H7 (cell line): Measurements from ENCODE around the gene MGLL. TPM values are rescaled to one million over a fixed set of nuclear protein-coding genes. Genes with fewer than 3 reads are reported as not detected.
A peak's percentile ranks its signal among the peaks of the same experiment; 100 is the strongest.

Source experiments
- DNase-seq: peaks from one replicate; pipeline ENCODE4 v3.0.0; 2012
- H3K27me3 ChIP-seq: 2 replicates; pipeline ENCODE4 v1.6.0; 2011; ENCODE audit warnings: mild to moderate bottlenecking, low read length; ENCODE audit not compliant: control insufficient read depth, insufficient read depth
- H3K36me3 ChIP-seq: replicated peaks from 2 replicates; pipeline ENCODE4 v1.5.1; 2011; ENCODE audit warnings: low read length; ENCODE audit not compliant: control insufficient read depth, insufficient read depth
- H3K4me3 ChIP-seq: 2 replicates; pipeline ENCODE4 v1.5.1; 2011; ENCODE audit warnings: low read depth, mild to moderate bottlenecking, control low read depth, low read length, moderate library complexity; ENCODE audit not compliant: insufficient read depth
- total RNA-seq: library from RNA; depleted of rRNA; stranded (reverse); fragments of >200 nt; shearing (Covaris generic); gene quantifications from 2 replicates; pipeline ENCODE4 v1.2.3, GENCODE V29; 2014

Gene MGLL
- total RNA-seq, 1 experiment from 2014 or later: 0.31 TPM

- Histone ChIP-seq H3K27me3 (no peaks in the 10 kb centered on the region), H3K4me3 (no peak overlapping the region), H3K36me3 (no peaks in the 10 kb centered on the region)
- no peak for DNase-seq
Measured at GRCh38 chr3:127701280-127701911, 120.9 kb downstream of the MGLL start.

GRCh38 chr3:127700406-127700805 is 121.9 kb downstream of the MGLL start:
- no peak for DNase-seq
- H3K27me3 ChIP-seq: no peaks in the 10 kb centered on the region
- H3K4me3 ChIP-seq: no peak overlapping the region
- H3K36me3 ChIP-seq: no peaks in the 10 kb centered on the region

- no peaks in the 10 kb centered on the region for H3K36me3 ChIP-seq
- H3K27me3 ChIP-seq: no peaks in the 10 kb centered on the region
- no peak overlapping the region for H3K4me3 ChIP-seq
- no peak for DNase-seq
Measured at GRCh38 chr3:127699416-127700300, 122.7 kb downstream of the MGLL start.

DNA sequence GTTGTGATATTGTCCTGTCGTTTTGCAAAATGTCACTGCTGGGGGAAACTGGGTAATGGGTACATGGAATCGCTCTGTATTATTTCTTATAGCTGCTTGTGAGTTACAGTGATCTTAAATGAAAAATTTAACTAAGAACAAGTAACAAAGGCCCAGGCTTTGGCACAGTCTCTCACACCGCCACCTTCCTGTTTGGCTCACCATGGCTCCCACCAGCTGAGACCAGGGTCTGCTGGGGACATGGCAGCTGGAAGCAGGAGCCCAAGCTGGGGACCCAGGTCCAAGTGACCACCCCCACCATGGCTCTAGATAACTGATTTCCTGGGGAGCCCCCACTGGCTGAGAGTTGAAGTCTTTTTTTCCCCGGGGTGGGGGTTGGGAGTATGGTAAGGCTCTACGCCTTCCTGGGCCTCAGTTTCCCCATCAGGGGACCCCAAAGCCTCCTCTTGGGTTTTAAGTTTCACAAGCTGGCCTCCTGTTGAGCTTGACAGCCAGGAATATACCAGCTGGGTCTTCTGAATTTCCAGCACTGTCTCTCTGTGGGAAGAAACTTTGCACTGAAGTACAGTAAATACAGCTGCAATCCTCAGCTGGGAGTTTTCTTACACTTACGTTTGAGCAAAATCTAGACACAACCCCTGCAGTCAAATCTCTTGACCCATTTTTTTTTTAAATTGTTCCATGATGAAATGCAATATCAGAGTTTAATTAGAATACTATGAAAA is 123.5 kb downstream of the MGLL start:
- no peak for DNase-seq
- no peaks in the 10 kb centered on the region for H3K27me3 ChIP-seq
- H3K36me3 ChIP-seq: no peaks in the 10 kb centered on the region
- no peak overlapping the region for H3K4me3 ChIP-seq

DNA sequence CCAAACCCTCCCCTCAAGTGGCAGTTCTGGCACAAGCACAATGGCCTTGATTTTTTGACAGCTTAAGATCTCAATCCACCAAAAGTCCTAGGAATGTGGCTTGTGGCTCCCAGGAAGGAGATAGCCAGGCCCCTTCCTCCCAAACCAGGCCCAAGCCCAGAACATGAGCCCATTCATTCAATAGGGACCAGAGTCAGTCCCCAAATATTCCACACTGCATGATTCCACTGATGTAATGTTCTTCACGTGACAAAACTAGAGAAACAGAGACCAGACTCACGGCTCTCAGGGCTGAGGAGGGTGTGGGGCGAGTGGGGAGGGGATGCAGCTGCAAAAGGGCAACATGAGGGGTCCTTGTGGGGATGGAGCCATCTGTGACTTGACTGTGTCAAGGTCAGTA is 124.0 kb downstream of the MGLL start:
- no peak for DNase-seq
- Histone ChIP-seq H3K36me3 (no peaks in the 10 kb centered on the region), H3K27me3 (no peaks in the 10 kb centered on the region), H3K4me3 (no peak overlapping the region)

DNA sequence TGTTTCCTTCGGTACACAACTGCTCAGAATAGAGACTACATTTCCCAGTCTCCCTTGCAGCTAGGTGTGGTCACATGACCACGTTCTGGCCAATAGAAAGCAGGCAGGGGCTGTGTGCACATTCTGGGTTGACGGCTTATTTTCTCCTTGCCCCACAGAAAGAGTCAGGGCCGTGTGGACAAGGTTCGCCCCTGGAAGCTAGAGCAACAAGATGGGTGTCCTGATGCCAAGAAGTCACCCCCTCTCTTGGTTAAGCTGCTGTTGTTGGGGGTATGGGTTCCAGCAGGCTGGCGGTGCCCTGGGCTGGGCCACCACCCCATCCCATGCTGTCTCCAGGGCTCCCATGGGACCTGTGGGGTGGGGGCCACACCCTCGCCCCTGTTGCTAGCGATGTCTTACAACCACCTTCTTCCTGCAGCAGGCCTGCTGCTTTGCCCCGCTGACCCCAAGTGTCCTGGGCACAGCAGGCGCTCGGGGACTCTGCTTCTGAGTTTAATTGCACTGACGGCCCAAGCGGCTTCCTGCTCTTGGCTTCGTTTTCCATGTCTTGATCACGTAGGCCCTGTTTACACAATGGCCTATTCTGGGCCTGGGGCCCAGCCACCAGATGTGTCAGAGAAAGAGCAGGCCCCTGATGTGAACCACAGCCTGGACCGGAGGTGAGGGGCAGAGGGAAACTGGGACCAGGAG is 124.6 kb downstream of the MGLL start:
- Histone ChIP-seq H3K4me3 (peak overlapping the region; percentile 12; the same call in 1 of the 2 replicates), H3K27me3 (no peaks in the 10 kb centered on the region), H3K36me3 (no peaks in the 10 kb centered on the region)
- DNase-seq: peak; percentile 87

DNA sequence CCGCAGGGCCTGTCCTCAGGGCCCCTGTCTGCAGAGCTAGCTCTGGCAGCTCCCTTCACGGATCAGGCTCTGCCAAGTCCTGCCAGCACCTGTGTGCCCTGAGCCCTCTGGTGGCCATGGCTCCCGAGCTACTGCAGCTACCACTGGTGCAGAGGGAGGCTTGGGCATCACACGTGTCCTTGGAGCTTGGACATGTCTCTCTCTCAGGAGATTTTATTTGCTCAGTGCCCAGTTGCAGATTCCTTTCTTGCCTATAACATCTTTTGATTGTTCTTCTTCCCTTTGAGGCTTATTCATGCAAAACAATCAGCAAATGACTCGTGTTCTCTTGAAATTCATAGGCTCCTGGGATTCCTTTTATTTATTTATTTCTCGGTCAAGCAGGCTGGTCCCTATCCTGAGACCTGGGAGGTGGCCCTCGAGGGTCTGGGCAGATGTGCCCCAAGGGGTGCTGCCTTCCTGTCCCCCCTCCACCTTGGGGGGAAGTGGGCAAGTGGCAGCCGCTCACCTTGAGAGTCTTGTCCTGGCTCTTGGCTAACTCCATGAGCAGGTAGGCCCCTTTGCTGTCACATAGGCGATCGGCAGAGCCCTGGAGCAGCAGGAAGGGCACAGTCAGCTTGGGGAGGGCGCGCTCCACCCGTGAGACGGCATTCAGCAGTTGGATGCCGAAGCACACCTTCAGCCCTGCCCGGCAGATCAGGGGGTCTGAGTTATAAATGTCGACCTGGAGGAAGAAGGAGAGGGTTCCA is 127.7 kb downstream of the MGLL start:
- peak; percentile 75 for DNase-seq
- H3K27me3 ChIP-seq: no peaks in the 10 kb centered on the region
- no peak overlapping the region for H3K4me3 ChIP-seq
- no peaks in the 10 kb centered on the region for H3K36me3 ChIP-seq

DNA sequence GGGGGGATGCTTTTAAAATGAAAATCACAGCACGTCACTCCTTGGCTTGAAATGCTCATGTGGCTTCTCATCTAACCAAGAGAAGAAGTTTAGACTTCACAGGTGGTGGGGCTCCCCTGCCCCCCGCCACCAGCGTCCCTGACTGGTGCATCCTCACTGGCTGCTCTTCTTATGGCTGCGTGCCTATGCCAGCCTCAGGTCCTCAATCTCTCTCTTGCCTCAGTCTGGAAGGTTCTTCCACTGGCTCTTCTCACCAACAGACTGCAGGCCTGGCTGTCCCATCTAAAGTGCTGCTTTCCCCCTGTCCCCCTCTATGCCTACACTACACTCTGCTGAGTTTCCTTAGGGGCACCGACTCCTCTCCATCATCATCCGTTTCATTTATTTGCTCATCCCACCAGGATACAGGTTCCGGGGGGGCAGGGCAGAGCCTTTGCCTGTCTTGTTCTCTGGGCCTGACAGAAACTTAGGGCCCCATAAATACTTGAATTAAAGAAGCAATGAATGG is 128.9 kb downstream of the MGLL start:
- H3K4me3 ChIP-seq: no peak overlapping the region
- H3K36me3 ChIP-seq: no peaks in the 10 kb centered on the region
- H3K27me3 ChIP-seq: no peaks in the 10 kb centered on the region
- no peak for DNase-seq

GRCh38 chr3:127692501-127693335 is 129.6 kb downstream of the MGLL start:
- Histone ChIP-seq H3K27me3 (no peaks in the 10 kb centered on the region), H3K4me3 (no peak overlapping the region), H3K36me3 (no peaks in the 10 kb centered on the region)
- no peak for DNase-seq

DNA sequence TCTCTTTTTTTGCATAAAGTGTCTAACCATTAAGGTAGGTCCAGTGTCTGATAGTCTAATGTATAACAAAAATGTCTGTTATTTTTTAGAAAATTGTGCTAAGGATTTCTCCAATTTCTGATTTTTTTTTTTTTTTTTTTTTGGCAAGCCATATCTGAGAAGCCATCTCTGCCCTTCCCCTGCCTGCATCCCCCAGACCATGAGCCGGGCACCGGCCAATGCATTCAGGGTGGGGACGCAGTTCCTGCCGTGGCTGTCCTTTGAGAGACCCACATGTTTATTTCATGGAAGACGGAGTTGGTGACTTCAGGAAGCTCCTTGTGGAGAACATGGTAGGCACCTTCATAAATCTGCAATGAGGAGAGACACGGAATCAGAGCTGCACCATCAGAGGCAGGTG is 130.3 kb downstream of the MGLL start:
- H3K4me3 ChIP-seq: no peak overlapping the region
- H3K36me3 ChIP-seq: no peaks in the 10 kb centered on the region
- H3K27me3 ChIP-seq: no peaks in the 10 kb centered on the region
- no peak for DNase-seq

- DNase-seq: no peak
- Histone ChIP-seq H3K36me3 (no peaks in the 10 kb centered on the region), H3K27me3 (no peaks in the 10 kb centered on the region), H3K4me3 (no peak overlapping the region)
Measured at GRCh38 chr3:127691489-127691888, 130.8 kb downstream of the MGLL start.

GRCh38 chr3:127690823-127691452 is 131.4 kb downstream of the MGLL start:
- peak; percentile 82 for DNase-seq
- H3K4me3 ChIP-seq: no peak overlapping the region
- H3K36me3 ChIP-seq: no peaks in the 10 kb centered on the region

DNA sequence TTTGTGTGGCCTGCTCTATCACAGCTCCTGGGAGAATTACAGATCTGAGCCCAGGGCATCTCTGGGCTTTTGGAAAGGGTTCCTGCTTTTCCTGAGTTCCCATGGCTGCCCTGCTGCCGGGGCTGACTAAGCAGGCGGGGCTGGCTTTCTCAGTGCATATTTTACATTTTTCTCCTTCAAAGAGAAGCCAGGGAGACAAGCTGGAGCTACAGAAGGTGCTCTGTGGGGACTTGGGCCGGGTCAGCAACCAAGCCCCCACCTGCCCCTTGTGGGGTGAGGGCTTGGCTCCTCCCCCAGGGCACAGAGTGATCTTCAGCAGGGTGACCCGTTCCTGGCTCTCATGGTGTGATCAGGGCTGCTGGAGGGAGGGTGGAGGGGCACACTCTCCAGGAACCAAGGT is 132.2 kb downstream of the MGLL start:
- Histone ChIP-seq H3K27me3 (no peaks in the 10 kb centered on the region), H3K36me3 (no peaks in the 10 kb centered on the region), H3K4me3 (no peak overlapping the region)
- no peak for DNase-seq

More at GRCh38 chr3:127690823-127691452, 131.4 kb downstream of the MGLL start:
- no peaks in the 10 kb centered on the region for H3K27me3 ChIP-seq
